ENCODE data around the gene STAT5A.

GRCh38 chr17:42312285-42313130 lies 24.2 kb downstream of the STAT5A start:
- TF ChIP-seq SUZ12 (IDR thresholded peaks at IDR 0.05; ENCODE audit: extremely low read depth, insufficient read depth, insufficient read length) (no peak), ZNF274 (IDR thresholded peaks at IDR 0.05; ENCODE audit: low read depth, low read length) (no peak)
